Measurements from ENCODE around the gene ZNF805.
A peak's percentile ranks its signal among the peaks of the same experiment; 100 is the strongest.

DNA sequence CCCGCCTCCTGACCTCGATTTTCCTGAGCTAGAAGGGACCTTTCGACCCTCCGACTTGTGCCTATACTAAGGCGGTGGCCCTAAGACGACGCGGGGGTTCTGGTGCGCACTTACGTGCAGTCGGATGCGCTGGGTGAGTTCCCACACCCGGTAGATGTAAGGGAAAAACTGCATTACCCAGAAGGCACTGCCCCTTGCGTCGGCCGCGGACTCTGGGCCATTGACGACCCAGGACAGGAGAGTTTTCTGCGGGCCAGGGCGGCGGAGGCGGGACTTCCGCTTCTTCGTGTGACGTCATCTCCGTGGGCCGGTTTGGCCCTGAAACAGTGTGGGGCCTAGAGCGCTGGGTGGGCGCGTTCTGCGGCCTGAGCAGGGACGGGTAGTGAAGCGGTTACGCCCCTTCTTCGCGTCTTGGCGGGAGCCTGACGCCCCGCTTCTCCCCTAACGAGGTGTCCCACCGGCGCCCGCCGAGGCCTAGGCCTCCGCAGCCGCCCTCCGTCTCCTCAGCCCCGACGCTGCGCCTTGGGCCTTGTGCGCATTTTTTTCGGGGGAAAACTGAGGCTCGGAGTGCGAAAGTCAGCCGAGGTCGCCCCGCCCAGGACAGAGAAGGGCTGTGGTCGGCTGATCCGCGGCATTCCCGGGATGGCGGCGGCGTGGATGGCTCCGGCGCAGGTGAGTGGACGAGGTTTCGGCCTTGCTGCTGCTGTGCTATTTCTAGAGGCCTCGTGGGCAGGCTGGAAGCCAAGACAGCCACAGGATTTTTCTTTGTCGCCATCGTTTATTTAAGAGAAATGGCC, 39.9 kb downstream of the ZNF805 start, which contains the start of gene ZNF460:
- TF ChIP-seq CTCF (IDR thresholded peaks at IDR 0.05) (no peak), FOXJ3 (CRISPR knock-in tag; IDR thresholded peaks at IDR 0.05; ENCODE audit: borderline replicate concordance) (no peak), USF1 (CRISPR knock-in tag; IDR thresholded peaks at IDR 0.05) (no peak), ATF2 (CRISPR knock-in tag; IDR thresholded peaks at IDR 0.05; ENCODE audit: borderline replicate concordance, low read depth) (0 out of 2 replicates have a peak, but pooled peaks have one; percentile 29), HMGXB4 (CRISPR knock-in tag; IDR thresholded peaks at IDR 0.05) (peak; percentile 60; the same call in 1 of the 2 replicates), NR3C1 (CRISPR knock-in tag; conservative IDR thresholded peaks at IDR 0.05; ENCODE audit: low read depth) (no peak)
- TF ChIP-seq, protein P1, sequence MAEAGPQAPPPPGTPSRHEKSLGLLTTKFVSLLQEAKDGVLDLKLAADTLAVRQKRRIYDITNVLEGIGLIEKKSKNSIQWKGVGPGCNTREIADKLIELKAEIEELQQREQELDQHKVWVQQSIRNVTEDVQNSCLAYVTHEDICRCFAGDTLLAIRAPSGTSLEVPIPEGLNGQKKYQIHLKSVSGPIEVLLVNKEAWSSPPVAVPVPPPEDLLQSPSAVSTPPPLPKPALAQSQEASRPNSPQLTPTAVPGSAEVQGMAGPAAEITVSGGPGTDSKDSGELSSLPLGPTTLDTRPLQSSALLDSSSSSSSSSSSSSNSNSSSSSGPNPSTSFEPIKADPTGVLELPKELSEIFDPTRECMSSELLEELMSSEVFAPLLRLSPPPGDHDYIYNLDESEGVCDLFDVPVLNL (CRISPR knock-in tag; IDR thresholded peaks at IDR 0.05; ENCODE audit: borderline replicate concordance, low read depth): no peak
- TF ChIP-seq, protein P2, sequence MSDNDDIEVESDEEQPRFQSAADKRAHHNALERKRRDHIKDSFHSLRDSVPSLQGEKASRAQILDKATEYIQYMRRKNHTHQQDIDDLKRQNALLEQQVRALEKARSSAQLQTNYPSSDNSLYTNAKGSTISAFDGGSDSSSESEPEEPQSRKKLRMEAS (CRISPR knock-in tag; IDR thresholded peaks at IDR 0.05): peak; percentile 10; the same call in 1 of the 2 replicates
